Measurements from ENCODE around the gene VTA1. TPM values are rescaled to one million over a fixed set of nuclear protein-coding genes. Genes with fewer than 3 reads are reported as not detected.

Gene VTA1
- total and polyA plus RNA-seq, 2 of the 8 experiments (the other 6 are each of a cell fraction or from before 2014, with no cell fraction given): 63.6 to 67.0 TPM

- H3K36me3 ChIP-seq (ENCODE audit: control insufficient read depth in 2 of 4, insufficient read depth in 4 of 4, low read length in 3 of 4): peaks cover 0 to 11% (median 1%) of the 10 kb centered on the region in 4 experiments; a peak in 2 of 8 replicates
- H3K79me1 ChIP-seq (ENCODE audit: low read depth, low read length): no peaks in the 10 kb centered on the region
- H3K9ac ChIP-seq (replicated peaks in 1 of 4; ENCODE audit: extremely low read depth in 1 of 4, low read depth in 3 of 4, low read length in 3 of 4): no peak overlapping the region
- no peak overlapping the region for H2BK120ac ChIP-seq (replicated peaks; ENCODE audit: low read depth, low read length)
- no peak for DNase-seq (ENCODE audit: low read depth in 1 of 2, low spot score in 2 of 2)
- H4K5ac ChIP-seq (ENCODE audit: insufficient read length, low read depth, low read length): no peak overlapping the region
- no peaks in the 10 kb centered on the region for H3K79me2 ChIP-seq (ENCODE audit: control insufficient read depth in 1 of 2, insufficient read depth in 2 of 2, low read length in 2 of 2)
- H3K4me1 ChIP-seq (replicated peaks in 1 of 4; ENCODE audit: control insufficient read depth in 3 of 4, insufficient read depth in 4 of 4, low read length in 3 of 4): no peaks in the 10 kb centered on the region
- H3K4ac ChIP-seq (replicated peaks; ENCODE audit: insufficient read length, low read depth, low read length): no peak overlapping the region
- no peaks in the 10 kb centered on the region for H4K20me1 ChIP-seq (replicated peaks in 1 of 2; ENCODE audit: control insufficient read depth in 1 of 2, insufficient read depth in 2 of 2, low read length in 2 of 2)
- H3K23me2 ChIP-seq (ENCODE audit: low read depth, low read length): no peaks in the 10 kb centered on the region
- TF ChIP-seq CREB1 (IDR thresholded peaks at IDR 0.05) (no peak), CBX5 (IDR thresholded peaks at IDR 0.05; ENCODE audit: low read depth, low read length) (no peak), SAP30 (IDR thresholded peaks at IDR 0.05; ENCODE audit: insufficient read depth, insufficient replicate concordance, low read length) (no peak), CHD2 (IDR thresholded peaks at IDR 0.05; ENCODE audit: low read length) (no peak), BCL11A (IDR thresholded peaks at IDR 0.05; ENCODE audit: low read depth in 2 of 2, low read length in 2 of 2) (no peak), JUN (IDR thresholded peaks at IDR 0.05; ENCODE audit: low read depth, low read length) (no peak), ATF3 (IDR thresholded peaks at IDR 0.05; ENCODE audit: insufficient read depth, low read depth, low read length) (no peak), E2F6 (IDR thresholded peaks at IDR 0.05) (no peak), CTCF (IDR thresholded peaks at IDR 0.05; ENCODE audit: control extremely low read depth in 1 of 3, insufficient read depth in 1 of 3, low read depth in 1 of 3, low read length in 3 of 3) (no peak), SIX5 (IDR thresholded peaks at IDR 0.05; ENCODE audit: low read depth, low read length) (no peak)
- no peak overlapping the region for H3K4me2 ChIP-seq (ENCODE audit: insufficient read depth in 1 of 2, low read depth in 2 of 2, low read length in 2 of 2)
- no peak overlapping the region for H3K14ac ChIP-seq (ENCODE audit: insufficient read length)
- no peak overlapping the region for H3K56ac ChIP-seq (replicated peaks; ENCODE audit: insufficient read length, low read depth, low read length)
- no peak overlapping the region for H3K27ac ChIP-seq (ENCODE audit: low read depth, low read length)
- no peak overlapping the region for H3K18ac ChIP-seq (ENCODE audit: extremely low read depth, low read length)
- H2BK5ac ChIP-seq (ENCODE audit: low read depth, low read length): no peak overlapping the region
- no peak overlapping the region for H4K91ac ChIP-seq (replicated peaks; ENCODE audit: insufficient read length, low read length)
- H2BK15ac ChIP-seq (ENCODE audit: low read length): no peak overlapping the region
- no peak for FAIRE-seq
- ChIA-PET POLR2A (ENCODE audit: partially characterized antibody) (interaction anchor here (1.0 kb wide), 1 partner anchor 19 kb away, joined by 3 read pairs; no protein-coding TSS in a partner anchor), CTCF (ENCODE audit: partially characterized antibody) (interaction anchor here (1.9 to 2.9 kb wide), 3 partner anchors 10 to 29 kb away, joined by 5 to 19 read pairs (median 13); no protein-coding TSS in a partner anchor)
- no peak overlapping the region for H4K8ac ChIP-seq (ENCODE audit: extremely low read depth, insufficient read depth, low read length)
- H2BK12ac ChIP-seq (ENCODE audit: low read depth, low read length): no peak overlapping the region
- H2AK5ac ChIP-seq (ENCODE audit: low read depth, low read length): no peak overlapping the region
- H3K23ac ChIP-seq (ENCODE audit: insufficient read length): no peak overlapping the region
- no peaks in the 10 kb centered on the region for H3K27me3 ChIP-seq (replicated peaks in 1 of 4; ENCODE audit: control insufficient read depth in 3 of 4, extremely low read depth in 1 of 4, insufficient read depth in 3 of 4, low read length in 3 of 4)
- H3K4me3 ChIP-seq (ENCODE audit: extremely low read depth in 1 of 4, insufficient read depth in 2 of 4, low read depth in 3 of 4, low read length in 4 of 4): no peak overlapping the region
- no peak overlapping the region for H2AFZ ChIP-seq (ENCODE audit: low read length)
- no peaks in the 10 kb centered on the region for H3K9me3 ChIP-seq (ENCODE audit: insufficient read depth in 2 of 2, low read depth in 1 of 2, low read length in 1 of 2)
- H2BK20ac ChIP-seq (ENCODE audit: low read length): no peak overlapping the region
Measured at GRCh38 chr6:142178129-142178528, 31.1 kb downstream of the VTA1 start.

Data from H1 (cell line).